Glutamatergic neuron (in vitro differentiated cells): ENCODE measurements around the gene SLC23A1. TPM values are rescaled to one million over a fixed set of nuclear protein-coding genes. Genes with fewer than 3 reads are reported as not detected.

Source experiments
- DNase-seq: peaks from one replicate; pipeline ENCODE4 v3.0.0; 2022
- H3K27ac Mint-ChIP-seq: one replicate; pipeline ENCODE4 v1.8.0; 2020; ENCODE audit warnings: mild to moderate bottlenecking, mixed read lengths, inconsistent platforms; ENCODE audit not compliant: unreplicated experiment
- H3K27me3 Mint-ChIP-seq: one replicate; pipeline ENCODE4 v1.8.0; 2020; ENCODE audit warnings: mild to moderate bottlenecking, moderate library complexity, mixed read lengths, inconsistent platforms; ENCODE audit not compliant: unreplicated experiment
- H3K36me3 Mint-ChIP-seq: one replicate; pipeline ENCODE4 v1.8.0; 2020; ENCODE audit warnings: mild to moderate bottlenecking, mixed read lengths, inconsistent platforms; ENCODE audit not compliant: unreplicated experiment
- H3K4me1 Mint-ChIP-seq: one replicate; pipeline ENCODE4 v1.8.0; 2020; ENCODE audit warnings: mild to moderate bottlenecking, low read depth, mixed read lengths, inconsistent platforms; ENCODE audit not compliant: unreplicated experiment
- H3K4me3 Mint-ChIP-seq: one replicate; pipeline ENCODE4 v1.8.0; 2020; ENCODE audit warnings: mild to moderate bottlenecking, mixed read lengths, inconsistent platforms; ENCODE audit not compliant: unreplicated experiment
- H3K9me3 Mint-ChIP-seq: one replicate; pipeline ENCODE4 v1.8.0; 2020; ENCODE audit warnings: mild to moderate bottlenecking, moderate library complexity, mixed read lengths, inconsistent platforms; ENCODE audit not compliant: unreplicated experiment
- CTCF ChIP-seq: fragments of 200-600 bp; sonication (generic); IDR thresholded peaks from one replicate; pipeline ENCODE4 v1.5.0; 2021; ENCODE audit not compliant: partially characterized antibody, unreplicated experiment
- total RNA-seq: library from RNA; stranded (reverse); fragmentation: NEBNext Ultra II Directional; extraction: Animal tissue kit (Norgen Biotek cat#: 25700); gene quantifications from one replicate; pipeline ENCODE4 v1.2.1, GENCODE V29; 2021; ENCODE audit not compliant: unreplicated experiment

SLC23A1 gene
- total RNA-seq, 1 donor from 2014 or later, result not detected

- DNase-seq, result no peak
- Mint-ChIP-seq H3K27me3 (peaks cover 17% of the 10 kb centered on the region), H3K4me1 (no peaks in the 10 kb centered on the region), H3K9me3 (no peaks in the 10 kb centered on the region), H3K4me3 (no peak overlapping the region), H3K36me3 (no peaks in the 10 kb centered on the region), H3K27ac (peak overlapping the region; percentile 2)
- no peak for TF ChIP-seq CTCF
Observed at GRCh38 chr5:139384591-139385051, 1.5 kb upstream of the SLC23A1 start.

- no peak overlapping the region for H3K4me3 Mint-ChIP-seq
- no peaks in the 10 kb centered on the region for H3K9me3 Mint-ChIP-seq
- H3K27me3 Mint-ChIP-seq, result peaks cover 14% of the 10 kb centered on the region
- no peak for TF ChIP-seq CTCF
- H3K4me1 Mint-ChIP-seq, result no peaks in the 10 kb centered on the region
- H3K36me3 Mint-ChIP-seq, result no peaks in the 10 kb centered on the region
- no peak for DNase-seq
- peak overlapping the region; percentile 2 for H3K27ac Mint-ChIP-seq
Observed at GRCh38 chr5:139383993-139384590, 995 bp upstream of the SLC23A1 start.

GRCh38 chr5:139382807-139383206, 290 bp downstream of the SLC23A1 start:
- H3K9me3 Mint-ChIP-seq, result no peaks in the 10 kb centered on the region
- H3K27me3 Mint-ChIP-seq, result peaks cover 14% of the 10 kb centered on the region
- no peak for DNase-seq
- H3K36me3 Mint-ChIP-seq, result no peaks in the 10 kb centered on the region
- no peak for TF ChIP-seq CTCF
- no peaks in the 10 kb centered on the region for H3K4me1 Mint-ChIP-seq
- no peak overlapping the region for H3K27ac Mint-ChIP-seq
- H3K4me3 Mint-ChIP-seq, result no peak overlapping the region

- H3K27me3 Mint-ChIP-seq, result peaks cover 14% of the 10 kb centered on the region
- H3K4me1 Mint-ChIP-seq, result no peaks in the 10 kb centered on the region
- no peak for TF ChIP-seq CTCF
- H3K4me3 Mint-ChIP-seq, result no peak overlapping the region
- no peaks in the 10 kb centered on the region for H3K36me3 Mint-ChIP-seq
- peaks cover 1% of the 10 kb centered on the region for H3K9me3 Mint-ChIP-seq
- H3K27ac Mint-ChIP-seq, result no peak overlapping the region
- no peak for DNase-seq
Observed at GRCh38 chr5:139381837-139382761, 998 bp downstream of the SLC23A1 start.
